ENCODE results near the gene DNASE2.

- TF ChIP-seq CTCF (conservative IDR thresholded peaks at IDR 0.05; ENCODE audit: low read depth, low read length) (no peak), EZH2 (IDR thresholded peaks at IDR 0.05; ENCODE audit: borderline replicate concordance, low read depth, low read length, poor library complexity, severe bottlenecking) (no peak)
Observed at GRCh38 chr19:12921047-12921446, 39.8 kb upstream of the DNASE2 start.

Data from A673 (cell line).